GM18499 (cell line): ENCODE data around the gene NDN.

ENCODE experiments used
- ATAC-seq: cut with Tn5 transposase; IDR thresholded peaks from one replicate; pipeline ENCODE4 v1.9.1; 2021; ENCODE audit warnings: moderate number of reproducible peaks; ENCODE audit not compliant: insufficient read depth, unreplicated experiment

Gene NDN

GRCh38 chr15:23644829-23645228 lies 42.3 kb downstream of the NDN start:
- no peak for ATAC-seq

GRCh38 chr15:23642413-23643044 lies 44.6 kb downstream of the NDN start:
- ATAC-seq, result peak; percentile 68
